GM12875 (cell line): Measurements from ENCODE around the gene IFT27.
A peak's percentile ranks its signal among the peaks of the same experiment; 100 is the strongest.

Experiments used
- H3K4me3 ChIP-seq: one replicate; pipeline ENCODE4 v1.5.1; 2011; ENCODE audit warnings: low read depth, low read length, control low read depth
- CTCF ChIP-seq: IDR thresholded peaks from 2 replicates; pipeline ENCODE4 v1.5.1; 2011; ENCODE audit warnings: low read depth, mild to moderate bottlenecking, control low read depth, inconsistent platforms, low read length, moderate library complexity, borderline replicate concordance; ENCODE audit not compliant: insufficient read depth

The IFT27 gene

GRCh38 chr22:36796552-36797175 is 20.7 kb upstream of the IFT27 start:
- H3K4me3 ChIP-seq = no peak overlapping the region
- TF ChIP-seq CTCF = no peak

- TF ChIP-seq CTCF = no peak
- H3K4me3 ChIP-seq = no peak overlapping the region
Measured at GRCh38 chr22:36795633-36796032, 19.7 kb upstream of the IFT27 start.

DNA sequence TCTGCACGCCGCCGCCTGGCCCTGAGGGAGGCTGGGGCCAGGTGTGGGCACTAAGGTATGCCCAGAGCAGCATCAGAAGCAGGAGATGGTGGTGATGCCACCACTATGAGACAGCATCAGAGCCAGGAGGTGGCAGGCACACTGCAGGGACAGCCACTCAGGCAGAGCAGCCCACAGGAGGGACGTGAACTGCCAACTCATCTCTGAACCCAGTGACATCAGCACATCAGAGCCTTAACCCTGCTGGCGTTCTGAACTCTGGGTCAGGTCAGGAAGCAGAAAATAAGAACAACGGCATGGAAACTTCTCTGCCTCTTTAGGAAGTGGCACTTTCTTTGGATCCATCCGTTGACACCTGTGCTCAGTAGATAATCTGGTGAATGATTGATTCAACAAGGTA is 14.7 kb upstream of the IFT27 start:
- TF ChIP-seq CTCF = no peak
- H3K4me3 ChIP-seq = no peak overlapping the region

GRCh38 chr22:36787204-36787988 is 11.5 kb upstream of the IFT27 start:
- no peak overlapping the region for H3K4me3 ChIP-seq
- no peak for TF ChIP-seq CTCF

- no peak overlapping the region for H3K4me3 ChIP-seq
- no peak for TF ChIP-seq CTCF
Measured at GRCh38 chr22:36783743-36784142, 7.8 kb upstream of the IFT27 start.

GRCh38 chr22:36781656-36782627 is 6.0 kb upstream of the IFT27 start:
- peak; percentile 91 for TF ChIP-seq CTCF
- H3K4me3 ChIP-seq = no peak overlapping the region
